HG02943 (cell line): ENCODE results near the gene TTYH1.
"Not testable (repeated sequence)": the region's sequence is repeated elsewhere in the genome, so short reads cannot be mapped to it uniquely, and the experiment has no call there.

Experiments used
- ATAC-seq: cut with Tn5 transposase; IDR thresholded peaks from one replicate; pipeline ENCODE4 v1.9.1; 2021; ENCODE audit warnings: mild to moderate bottlenecking, low read depth, moderate library complexity; ENCODE audit not compliant: unreplicated experiment

The TTYH1 gene

GRCh38 chr19:54436628-54437252 lies 21.5 kb downstream of the TTYH1 start:
- ATAC-seq: no peak

GRCh38 chr19:54439174-54439851 lies 24.0 kb downstream of the TTYH1 start:
- ATAC-seq: no peak

GRCh38 chr19:54440641-54441040 lies 25.4 kb downstream of the TTYH1 start:
- ATAC-seq: no peak

- no peak for ATAC-seq
Measured at GRCh38 chr19:54444737-54445136, 29.5 kb downstream of the TTYH1 start.

- ATAC-seq: not testable (repeated sequence)
Measured at GRCh38 chr19:54446349-54446748, 31.1 kb downstream of the TTYH1 start.

GRCh38 chr19:54448040-54448773 lies 32.9 kb downstream of the TTYH1 start:
- peak; percentile 19 for ATAC-seq

- peak; percentile 87 for ATAC-seq
Measured at GRCh38 chr19:54448774-54449700, 33.8 kb downstream of the TTYH1 start, which contains the start of gene LENG8. TSS of gene LENG8 (plus strand) at chr19:54449199. CDS start at chr19:54451345, 2,146 bp downstream.

- ATAC-seq: no peak
Measured at GRCh38 chr19:54449701-54450069, 34.4 kb downstream of the TTYH1 start.

- ATAC-seq: no peak
Measured at GRCh38 chr19:54451331-54451871, 36.1 kb downstream of the TTYH1 start.

- no peak for ATAC-seq
Measured at GRCh38 chr19:54451997-54452396, 36.7 kb downstream of the TTYH1 start.

- no peak for ATAC-seq
Measured at GRCh38 chr19:54452626-54453025, 37.4 kb downstream of the TTYH1 start.

- ATAC-seq: no peak
Measured at GRCh38 chr19:54453921-54454780, 38.9 kb downstream of the TTYH1 start.

GRCh38 chr19:54454781-54455675 lies 39.8 kb downstream of the TTYH1 start:
- ATAC-seq: no peak

- ATAC-seq: no peak
Measured at GRCh38 chr19:54455786-54456422, 40.6 kb downstream of the TTYH1 start.

GRCh38 chr19:54456423-54457373 lies 41.4 kb downstream of the TTYH1 start:
- no peak for ATAC-seq

- no peak for ATAC-seq
Measured at GRCh38 chr19:54457773-54458647, 42.7 kb downstream of the TTYH1 start.
